Prostate gland (tissue), 2 donors: ENCODE results near the gene CYBC1. TPM values are rescaled to one million over a fixed set of nuclear protein-coding genes. Genes with fewer than 3 reads are reported as not detected.

Source experiments
- DNase-seq: peaks from one replicate; pipeline ENCODE4 v3.0.0-alpha.2; 2019; ENCODE audit warnings: low spot score
- H3K27ac ChIP-seq, 2 donors: fragments of 200-600 bp; sonication (generic); 2 replicates each; pipeline ENCODE4 v1.5.1; 2017 to 2019
- H3K27me3 ChIP-seq: fragments of 200-600 bp; sonication (generic); replicated peaks from 2 replicates; pipeline ENCODE4 v1.5.1; 2019; ENCODE audit not compliant: insufficient read depth
- H3K36me3 ChIP-seq, 2 donors: fragments of 200-600 bp; sonication (generic); 1 replicate in 1 of 2; 2 replicates in 1 of 2; pipeline versions ENCODE4 v1.5.1 to v1.8.1; 2017 to 2019
- H3K4me1 ChIP-seq: fragments of 200-600 bp; sonication (generic); replicated peaks from 2 replicates; pipeline ENCODE4 v1.5.1; 2019
- H3K4me3 ChIP-seq, 2 donors: fragments of 200-600 bp; sonication (generic); 2 replicates each; pipeline ENCODE4 v1.5.1; 2017 to 2019
- H3K9me3 ChIP-seq: fragments of 200-600 bp; sonication (generic); 2 replicates; pipeline ENCODE4 v1.5.1; 2017
- POLR2A ChIP-seq: fragments of 450-650 bp; IDR thresholded peaks from one replicate; pipeline ENCODE4 v1.6.1; 2016; ENCODE audit warnings: antibody characterized with exemption, mild to moderate bottlenecking
- POLR2AphosphoS5 ChIP-seq: sonication (generic); formaldehyde crosslinking; IDR thresholded peaks from one replicate; pipeline ENCODE4 v1.6.1; 2017; ENCODE audit warnings: antibody characterized with exemption
- WGBS: methylation state at CpG from one replicate; pipeline ENCODE4 v1.1.5; 2018; 5-methylcytosine and 5-hydroxymethylcytosine counted together
- intact Hi-C: fragments of 100-400 bp; cut with DNase I; formaldehyde crosslinking; loops from one replicate; pipeline ENCODE4 v1.14.2; 2022
- total RNA-seq, 2 donors: library from RNA; depleted of rRNA; stranded (reverse); fragments of >200 nt; gene quantifications; one replicate each; pipeline ENCODE4 v1.1.0, GENCODE V29; 2016
- TF ChIP-seq, protein P1 (sequence below), 4 experiments: fragments of 200-600 bp in 2 of 4; fragments of 450-650 bp in 2 of 4; sonication (generic) in 2 of 4; IDR thresholded peaks; 1 replicate in 3 of 4; 2 replicates in 1 of 4; pipeline ENCODE4 v1.5.1; 2016 to 2019; ENCODE audit warnings: antibody characterized with exemption in 4 of 4, mild to moderate bottlenecking in 2 of 4, moderate library complexity in 2 of 4

Gene CYBC1
- total RNA-seq, 2 donors from 2014 or later = 74.3 to 81.8 TPM

DNA sequence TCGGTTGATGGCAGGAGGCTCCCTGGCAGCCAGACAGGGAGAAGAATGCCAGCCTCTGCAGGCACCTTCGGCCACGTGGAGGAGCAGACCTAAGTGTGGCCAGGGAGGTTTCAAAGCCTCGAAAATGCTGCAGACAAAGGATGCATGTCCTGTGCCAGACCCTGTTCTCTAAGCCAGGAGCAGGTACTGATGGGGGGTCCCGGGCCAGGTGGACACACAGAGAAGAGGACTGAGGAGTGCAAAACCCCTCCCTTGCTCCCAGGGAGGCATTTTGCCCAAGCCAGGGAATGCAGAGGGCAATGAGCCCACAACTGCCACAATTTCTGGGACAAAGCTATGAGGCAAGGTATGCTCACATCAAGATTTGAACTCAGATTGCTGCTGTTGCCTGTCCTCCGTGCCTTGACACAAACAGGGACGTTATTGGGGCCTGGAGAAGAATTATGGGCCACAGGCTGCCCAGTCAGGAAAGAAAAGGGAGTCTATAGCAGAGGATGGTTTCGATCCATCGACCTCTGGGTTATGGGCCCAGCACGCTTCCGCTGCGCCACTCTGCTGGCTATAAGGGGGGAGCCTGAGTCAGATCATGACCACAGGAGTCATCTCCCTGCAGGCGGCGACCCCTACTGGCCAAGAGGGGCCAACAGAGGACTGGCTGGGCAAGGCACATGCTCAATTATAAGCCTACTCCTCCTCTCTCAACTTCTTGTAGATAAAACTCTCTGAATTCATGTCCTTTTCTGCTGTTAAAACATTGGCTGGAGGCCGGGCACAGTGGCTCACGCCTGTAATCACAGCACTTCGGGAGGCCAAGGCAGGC, 43.9 kb upstream of the CYBC1 start:
- intact Hi-C loops = loop anchor here (5.0 kb wide), 3 partner anchors 37 to 58 kb away; partner anchors contain the start of gene NARF
- H3K4me1 ChIP-seq = no peaks in the 10 kb centered on the region
- peak; percentile 80 for DNase-seq
- H3K9me3 ChIP-seq = no peaks in the 10 kb centered on the region
- H3K27me3 ChIP-seq = no peaks in the 10 kb centered on the region
- TF ChIP-seq POLR2A (no peak), POLR2AphosphoS5 (peak; percentile 82)
- TF ChIP-seq, protein P1, sequence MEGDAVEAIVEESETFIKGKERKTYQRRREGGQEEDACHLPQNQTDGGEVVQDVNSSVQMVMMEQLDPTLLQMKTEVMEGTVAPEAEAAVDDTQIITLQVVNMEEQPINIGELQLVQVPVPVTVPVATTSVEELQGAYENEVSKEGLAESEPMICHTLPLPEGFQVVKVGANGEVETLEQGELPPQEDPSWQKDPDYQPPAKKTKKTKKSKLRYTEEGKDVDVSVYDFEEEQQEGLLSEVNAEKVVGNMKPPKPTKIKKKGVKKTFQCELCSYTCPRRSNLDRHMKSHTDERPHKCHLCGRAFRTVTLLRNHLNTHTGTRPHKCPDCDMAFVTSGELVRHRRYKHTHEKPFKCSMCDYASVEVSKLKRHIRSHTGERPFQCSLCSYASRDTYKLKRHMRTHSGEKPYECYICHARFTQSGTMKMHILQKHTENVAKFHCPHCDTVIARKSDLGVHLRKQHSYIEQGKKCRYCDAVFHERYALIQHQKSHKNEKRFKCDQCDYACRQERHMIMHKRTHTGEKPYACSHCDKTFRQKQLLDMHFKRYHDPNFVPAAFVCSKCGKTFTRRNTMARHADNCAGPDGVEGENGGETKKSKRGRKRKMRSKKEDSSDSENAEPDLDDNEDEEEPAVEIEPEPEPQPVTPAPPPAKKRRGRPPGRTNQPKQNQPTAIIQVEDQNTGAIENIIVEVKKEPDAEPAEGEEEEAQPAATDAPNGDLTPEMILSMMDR (IDR thresholded peaks at IDR 0.05) = peak; percentile 31 to 90 (median 80)
- no peak overlapping the region for H3K4me3 ChIP-seq
- H3K27ac ChIP-seq = no peak overlapping the region
- WGBS = 20% methylated on average over 17 of the region's 17 CpGs
- H3K36me3 ChIP-seq = no peaks in the 10 kb centered on the region

DNA sequence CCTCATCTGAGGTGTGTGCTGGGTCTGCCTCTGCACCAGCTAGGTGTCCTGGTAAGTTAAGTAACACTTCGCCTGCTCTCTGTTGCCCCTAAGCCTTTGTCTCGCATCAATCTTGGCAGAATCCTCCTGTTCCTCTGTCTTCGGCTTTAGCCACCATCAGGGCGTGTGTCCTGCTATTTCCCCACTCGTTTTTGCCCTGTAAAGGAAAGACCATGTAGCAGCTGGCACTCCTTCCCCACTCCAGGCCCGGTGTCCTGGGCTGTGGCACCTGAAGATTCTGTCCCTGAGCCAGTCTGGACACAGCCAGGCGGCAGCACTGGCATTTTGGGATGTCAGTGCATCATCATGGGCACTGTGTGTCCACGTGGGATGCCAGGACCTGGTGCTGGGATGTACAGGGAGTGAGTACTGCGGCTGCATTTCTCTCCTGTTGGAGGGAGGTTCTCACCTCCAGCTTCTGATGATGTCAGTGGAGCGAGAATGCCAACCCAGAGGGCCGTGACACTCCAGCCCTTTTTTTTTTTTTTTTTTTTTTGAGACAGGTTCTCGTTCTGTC, 42.8 kb upstream of the CYBC1 start:
- Histone ChIP-seq H3K27me3 (no peaks in the 10 kb centered on the region), H3K4me3 (no peak overlapping the region), H3K36me3 (no peaks in the 10 kb centered on the region), H3K4me1 (no peaks in the 10 kb centered on the region), H3K27ac (no peak overlapping the region), H3K9me3 (no peaks in the 10 kb centered on the region)
- DNase-seq = no peak
- WGBS = 82% methylated on average over 12 of the region's 12 CpGs
- intact Hi-C loops = no loop called here
- no peak for TF ChIP-seq POLR2AphosphoS5
- no peak for TF ChIP-seq POLR2A
- TF ChIP-seq, protein P1 (IDR thresholded peaks at IDR 0.05) = no peak

DNA sequence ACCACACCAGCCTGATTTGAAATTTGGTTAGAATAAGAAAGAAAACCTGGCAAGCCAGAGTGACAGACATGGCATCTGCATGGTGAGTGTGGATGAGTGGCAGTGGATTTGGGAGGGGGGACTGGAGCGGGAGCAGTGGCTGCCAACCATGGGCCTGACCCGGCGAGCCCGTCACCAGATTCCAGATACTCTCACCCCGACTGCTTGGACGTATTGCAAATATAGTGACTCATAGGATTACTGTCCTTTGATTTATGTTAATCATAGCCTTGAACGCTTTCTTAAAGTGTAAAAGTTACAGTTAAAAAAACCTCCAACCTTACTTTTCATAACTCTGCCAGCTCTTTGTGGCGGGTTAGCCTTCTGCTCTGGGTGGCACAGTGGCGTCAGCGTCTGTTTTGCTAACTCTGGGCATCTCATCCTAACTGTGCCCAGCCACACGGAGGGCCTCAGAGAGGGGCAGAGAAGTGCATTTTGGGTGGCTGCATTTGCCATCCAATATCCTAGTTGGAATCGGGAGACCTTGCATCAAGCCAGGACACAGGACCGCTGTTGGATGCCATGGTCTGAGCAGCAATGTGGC, 42.2 kb upstream of the CYBC1 start:
- H3K36me3 ChIP-seq = peaks cover 0 to 2% of the 10 kb centered on the region in 2 donors
- intact Hi-C loops = no loop called here
- TF ChIP-seq, protein P1 (IDR thresholded peaks at IDR 0.05) = no peak
- TF ChIP-seq POLR2AphosphoS5 (no peak), POLR2A (no peak)
- H3K4me1 ChIP-seq = no peaks in the 10 kb centered on the region
- H3K27ac ChIP-seq = no peak overlapping the region
- no peak overlapping the region for H3K4me3 ChIP-seq
- 41% methylated on average over 13 of the region's 13 CpGs for WGBS
- no peak for DNase-seq
- no peaks in the 10 kb centered on the region for H3K27me3 ChIP-seq
- no peaks in the 10 kb centered on the region for H3K9me3 ChIP-seq

DNA sequence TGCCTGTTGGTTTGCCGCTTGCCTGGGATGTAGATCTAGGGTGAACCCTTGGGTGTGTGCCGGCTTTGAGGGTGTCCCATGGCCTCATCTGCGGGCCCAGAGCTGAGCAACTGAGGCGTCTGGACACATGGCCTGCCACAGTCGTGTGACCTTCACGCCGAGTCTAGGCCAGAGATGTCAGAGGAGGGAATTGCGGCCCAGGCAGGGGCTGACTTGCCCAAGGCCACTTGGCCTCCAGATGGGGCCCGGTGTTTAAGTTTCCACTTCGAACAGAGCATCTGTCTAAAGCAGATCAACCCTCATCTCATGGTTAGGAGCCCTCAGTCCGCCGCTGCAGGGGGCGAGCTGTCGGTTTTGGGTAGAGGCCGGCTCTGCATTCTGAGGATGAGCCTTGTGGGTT, 41.0 kb upstream of the CYBC1 start:
- TF ChIP-seq POLR2A = no peak
- no peak for TF ChIP-seq POLR2AphosphoS5
- TF ChIP-seq, protein P1 (IDR thresholded peaks at IDR 0.05) = no peak
- Histone ChIP-seq H3K27ac (no peak overlapping the region), H3K4me1 (no peaks in the 10 kb centered on the region), H3K4me3 (no peak overlapping the region), H3K36me3 (peaks cover 0 to 2% of the 10 kb centered on the region in 2 donors), H3K27me3 (no peaks in the 10 kb centered on the region), H3K9me3 (no peaks in the 10 kb centered on the region)
- DNase-seq = no peak
- intact Hi-C loops = no loop called here
- WGBS = 90% methylated on average over 14 of the region's 15 CpGs
